Hypothalamus (tissue), 51 donors: ENCODE results near the gene FAM210A.

Experiments used
- DNase-seq, 51 donors: peaks; one replicate each; lab custom pipeline; 2025; lab: John Stamatoyannopoulos, UW

Gene FAM210A

DNA sequence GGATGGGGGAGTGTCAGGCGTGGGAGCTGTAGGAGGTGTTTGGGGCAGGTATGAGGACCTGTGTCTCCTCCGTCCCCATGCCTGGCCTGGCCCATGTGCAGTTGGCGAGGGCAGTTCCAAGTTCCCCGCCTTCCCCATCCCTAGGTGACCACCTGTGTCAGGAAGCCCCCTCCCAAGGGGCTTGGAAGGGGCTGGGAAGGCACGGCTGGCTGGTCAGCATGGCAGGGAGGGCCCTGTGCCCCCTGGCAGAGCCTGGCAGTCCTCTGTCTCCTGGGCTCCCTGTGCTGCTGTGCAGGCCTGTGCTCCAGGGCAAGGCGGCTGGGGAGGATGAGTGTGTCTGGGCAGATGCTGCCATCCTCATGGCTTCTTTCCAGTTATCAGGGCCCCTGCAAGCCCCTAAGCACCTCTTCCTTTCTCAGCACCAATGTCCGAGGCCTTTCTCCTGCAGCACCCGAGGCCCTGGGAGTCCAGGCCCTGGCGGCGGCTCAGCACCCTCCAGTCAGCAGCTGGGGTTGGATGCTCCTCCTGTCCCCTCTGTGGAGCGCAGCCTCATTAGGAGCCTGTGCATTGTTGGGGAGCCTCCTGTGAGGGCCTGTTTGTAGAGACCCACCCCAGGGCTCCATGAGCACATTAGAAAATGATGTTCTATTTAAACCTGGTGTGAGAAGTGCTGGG, 101.7 kb downstream of the FAM210A start:
- DNase-seq = peak in 1 of 51 donors; percentile 50

DNA sequence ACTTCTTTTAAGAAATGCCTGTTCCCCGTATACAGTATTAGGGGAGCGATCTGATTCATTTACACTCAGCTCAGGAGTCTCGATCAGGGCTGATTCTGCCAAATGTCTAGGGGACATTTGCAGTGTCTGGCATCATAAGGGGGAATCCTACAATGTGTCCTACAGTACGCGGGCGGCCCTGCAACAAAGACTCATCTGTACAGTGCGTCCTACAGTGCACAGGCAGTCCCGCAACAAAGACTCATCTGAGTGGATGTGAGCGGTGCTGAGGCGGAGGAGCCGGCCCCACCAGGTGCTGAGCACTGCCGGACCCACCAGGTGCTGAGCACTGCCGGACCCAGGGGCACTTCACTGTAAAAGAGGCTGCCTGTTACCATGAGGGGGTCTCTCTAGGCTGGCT, 102.5 kb downstream of the FAM210A start:
- peak in 10 of 51 donors; percentile 27 to 64 (median 41) for DNase-seq

DNA sequence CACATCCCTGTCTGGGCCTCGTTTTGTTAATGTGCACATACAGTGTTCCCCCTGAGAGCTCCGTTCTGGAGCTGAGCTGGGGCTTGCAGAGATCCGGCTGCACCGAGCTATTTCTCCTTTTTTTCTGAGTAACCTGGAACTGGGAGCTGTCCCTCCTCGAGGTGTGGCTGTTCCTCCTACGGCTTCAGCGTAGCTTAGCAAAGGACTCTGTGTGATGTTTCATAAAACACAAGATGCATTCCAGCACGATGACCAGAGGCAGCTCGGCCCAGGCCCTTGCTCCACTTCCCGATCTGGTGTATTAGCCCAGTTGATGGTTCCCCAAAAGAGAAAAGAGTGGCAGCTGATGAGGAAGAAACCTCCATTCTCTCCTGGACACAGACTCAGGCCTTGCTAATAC, 103.0 kb downstream of the FAM210A start:
- no peak for DNase-seq

DNA sequence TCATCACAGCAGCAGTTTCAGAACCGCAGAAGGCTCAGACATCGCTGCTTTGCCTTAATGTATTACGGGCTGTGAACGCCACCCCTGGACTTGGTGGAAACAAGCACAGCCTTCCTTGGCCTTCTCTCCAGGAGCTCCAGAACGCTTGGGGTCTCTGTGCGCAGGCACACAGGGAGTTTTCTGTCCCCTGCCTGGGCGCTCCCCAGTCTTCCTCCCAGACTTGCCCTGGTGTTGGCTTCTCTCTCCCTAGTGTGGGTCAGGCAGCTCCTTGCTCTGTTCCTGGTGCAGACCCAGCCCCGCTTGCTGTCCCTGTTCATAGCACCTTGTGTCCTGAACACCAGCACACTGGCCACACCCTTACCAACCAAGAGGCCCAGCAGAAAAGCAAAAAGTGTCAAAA, 103.6 kb downstream of the FAM210A start:
- DNase-seq = no peak

DNA sequence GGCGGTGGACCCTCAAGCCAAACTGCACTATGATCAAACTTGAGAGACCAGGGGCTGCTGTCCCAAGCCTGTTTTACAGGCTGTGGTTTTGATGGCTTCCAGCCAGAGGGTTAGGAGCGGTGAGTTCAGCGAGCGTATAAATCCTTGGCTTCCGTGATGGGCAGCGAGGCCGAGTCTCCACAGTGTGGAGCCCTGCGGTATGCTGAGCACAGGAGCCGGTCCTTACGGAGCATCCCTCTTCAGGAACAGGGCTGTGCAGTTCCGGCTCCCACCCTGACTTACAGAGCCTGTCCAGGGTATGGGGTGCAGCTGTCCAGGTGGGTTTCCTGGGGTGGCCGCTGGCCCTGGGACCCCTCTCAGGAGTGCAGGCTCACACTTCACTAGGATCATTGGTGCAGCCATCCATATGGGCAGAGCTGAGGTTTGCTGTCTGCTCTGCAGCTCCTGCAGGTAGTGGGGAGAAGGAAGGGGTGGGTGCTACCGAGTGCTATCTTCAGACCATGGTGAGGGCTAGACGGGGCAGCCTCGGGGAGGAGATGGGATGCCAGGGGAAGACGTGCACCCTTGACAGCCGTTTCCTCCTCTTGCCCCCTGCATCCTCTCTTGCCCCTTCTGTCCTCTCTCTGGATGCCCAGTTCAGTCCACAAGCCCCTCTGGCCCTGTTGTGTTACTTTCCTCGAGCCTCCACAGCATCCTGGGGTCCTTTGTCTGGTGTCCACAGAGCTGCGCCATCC, 104.3 kb downstream of the FAM210A start:
- DNase-seq = no peak

- DNase-seq = no peak
Measured at GRCh38 chr18:13621446-13621849, 104.9 kb downstream of the FAM210A start.

- no peak for DNase-seq
Measured at GRCh38 chr18:13620818-13621445, 105.4 kb downstream of the FAM210A start.

DNA sequence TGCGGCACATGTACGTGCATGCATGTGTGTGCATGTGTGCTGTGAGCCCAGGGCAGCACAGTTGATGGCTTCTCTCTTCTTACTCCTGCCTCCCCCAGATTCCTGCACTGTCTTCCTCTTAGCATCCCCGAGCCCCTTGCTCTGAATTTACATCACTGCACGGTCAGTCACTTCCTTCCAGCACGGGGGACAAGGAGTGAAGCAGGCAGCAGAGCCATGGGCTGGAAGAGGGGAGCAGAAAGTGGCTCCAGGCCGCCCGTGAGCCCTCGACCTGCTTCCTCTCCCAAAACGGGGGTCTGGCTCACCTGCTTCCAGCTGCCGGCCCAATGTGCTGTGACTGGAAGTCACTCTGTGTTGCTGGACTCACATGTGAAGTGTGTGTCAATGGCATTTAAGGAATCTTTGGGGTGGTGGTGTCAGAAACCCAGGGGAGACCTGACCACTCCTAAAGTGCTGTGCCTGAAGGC, 106.1 kb downstream of the FAM210A start:
- DNase-seq = no peak

DNA sequence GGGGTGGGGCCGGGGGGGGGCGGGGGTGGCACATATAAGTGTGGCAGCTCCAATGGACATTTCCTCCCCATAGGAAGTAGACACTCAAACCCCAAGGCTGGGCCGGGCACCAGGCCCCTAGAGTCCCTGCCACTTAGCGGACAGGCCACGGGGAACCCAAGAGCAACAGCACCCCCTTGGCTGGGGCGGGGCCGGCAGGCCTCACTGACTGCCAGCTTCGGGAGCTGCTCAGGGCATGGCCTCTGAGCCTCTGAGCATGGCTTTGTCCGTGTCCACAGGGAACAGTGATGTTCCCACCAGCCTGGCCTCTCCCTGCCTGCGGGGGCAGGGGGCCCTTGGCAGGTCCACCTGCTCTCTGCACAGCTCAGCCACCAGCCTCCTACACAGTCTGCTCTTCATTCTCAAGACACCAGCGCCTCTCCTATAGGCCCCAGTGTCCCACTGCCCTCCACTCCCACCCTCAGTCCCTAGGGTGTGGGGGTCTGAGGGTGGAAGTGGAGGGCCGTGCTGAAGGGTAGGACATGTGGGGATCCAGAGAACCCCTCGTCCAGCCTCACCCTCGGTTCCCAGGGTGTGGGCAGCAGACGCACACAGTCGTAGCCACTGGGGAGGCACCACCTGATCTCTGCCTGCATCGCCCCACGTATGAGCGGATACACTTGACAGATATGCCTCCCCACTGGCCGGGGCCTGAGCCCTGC, 106.7 kb downstream of the FAM210A start:
- DNase-seq = peak in 12 of 51 donors; percentile 38 to 61 (median 46)

DNA sequence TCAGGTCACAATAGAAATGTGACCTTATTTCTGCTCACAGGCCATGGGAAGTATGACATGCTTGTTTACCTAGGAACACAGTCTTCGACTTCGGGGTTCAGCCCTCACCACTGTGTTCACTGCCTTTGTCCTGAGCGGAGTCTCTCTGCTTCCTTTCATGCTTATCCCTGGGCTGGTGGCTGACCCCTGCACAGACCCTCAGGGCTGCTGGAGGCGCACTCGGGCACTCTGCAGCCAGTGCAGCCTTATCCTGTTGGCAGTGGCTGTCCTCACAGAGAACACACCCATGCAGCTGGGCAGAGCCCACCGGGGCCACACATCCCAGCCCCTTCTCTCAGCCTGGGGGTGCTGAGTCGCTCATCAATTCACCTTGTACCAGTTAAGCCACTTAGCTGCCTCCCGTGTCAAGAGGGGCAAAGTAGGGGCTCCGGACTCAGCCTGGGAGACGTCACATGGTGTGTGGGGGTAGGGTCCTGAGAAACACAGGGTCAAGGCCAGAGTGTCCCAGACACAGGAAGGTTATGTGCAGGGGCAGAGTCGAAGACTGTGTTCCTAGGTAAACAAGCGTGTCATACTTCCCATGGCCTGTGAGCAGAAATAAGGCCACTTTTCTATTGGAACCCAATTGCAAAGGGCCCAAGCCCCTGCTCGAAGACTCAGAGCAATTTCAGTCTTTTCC, 107.5 kb downstream of the FAM210A start:
- no peak for DNase-seq

DNA sequence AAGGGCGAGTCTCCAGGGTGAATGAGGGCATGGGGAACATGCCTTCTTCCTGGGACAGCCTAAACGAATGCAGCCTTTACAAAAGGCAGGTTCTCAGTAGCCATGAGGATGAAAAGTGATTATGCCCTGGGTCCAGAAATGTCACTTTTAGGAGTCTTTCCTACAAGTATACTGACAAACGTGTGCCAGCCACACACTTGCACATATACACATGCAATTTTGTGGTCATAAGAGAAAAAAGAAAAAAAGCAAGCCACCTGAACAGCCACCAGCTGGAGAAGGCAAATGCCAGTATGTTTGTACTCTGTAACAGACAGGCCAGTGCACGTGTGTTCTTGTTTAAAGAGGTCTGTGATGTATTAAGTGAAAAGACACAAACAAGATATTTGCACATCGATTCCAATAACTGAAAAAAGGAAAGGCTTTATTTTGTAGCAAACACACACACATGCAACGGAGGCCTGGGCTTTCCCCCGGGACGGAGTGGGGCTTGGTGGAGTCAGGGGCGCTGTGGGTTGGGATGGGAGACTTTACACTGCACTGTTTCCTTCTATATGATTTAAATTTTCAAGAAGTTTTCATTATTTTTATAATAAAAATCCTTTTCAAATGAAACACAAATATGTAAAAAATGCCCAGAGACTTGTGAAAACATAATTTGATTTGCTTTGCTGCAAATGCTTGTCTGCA, 108.4 kb downstream of the FAM210A start:
- no peak for DNase-seq

GRCh38 chr18:13616525-13617035, 109.8 kb downstream of the FAM210A start:
- no peak for DNase-seq

- no peak for DNase-seq
Measured at GRCh38 chr18:13616041-13616440, 110.3 kb downstream of the FAM210A start.

DNA sequence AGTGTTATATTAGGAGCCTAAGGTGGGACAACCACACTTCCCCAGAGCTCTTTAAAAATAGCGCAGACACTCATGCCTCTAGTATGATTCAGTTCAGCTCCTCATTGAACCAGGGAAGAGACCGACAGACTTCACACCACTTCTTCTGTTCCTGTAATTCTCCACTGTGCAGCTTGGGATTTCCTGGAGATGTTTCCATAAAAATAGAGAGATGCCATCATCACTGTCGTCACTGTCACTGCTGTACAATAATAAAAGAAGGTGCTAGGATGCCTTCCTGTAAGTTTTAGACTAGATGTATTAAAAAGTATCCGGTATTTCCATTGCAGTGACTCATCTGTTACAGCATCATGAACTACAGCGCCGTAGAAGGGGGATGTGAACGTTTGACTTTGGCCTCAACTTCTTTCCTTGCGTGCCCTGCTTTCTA, 110.9 kb downstream of the FAM210A start:
- no peak for DNase-seq

GRCh38 chr18:13614641-13615288, 111.6 kb downstream of the FAM210A start:
- peak in 8 of 51 donors; percentile 36 to 68 (median 49) for DNase-seq

- peak in 1 of 51 donors; percentile 35 for DNase-seq
Measured at GRCh38 chr18:13613591-13614501, 112.5 kb downstream of the FAM210A start.
